Tibial nerve (tissue), 4 donors: ENCODE results near the gene AEBP2. TPM values are rescaled to one million over a fixed set of nuclear protein-coding genes. Genes with fewer than 3 reads are reported as not detected.

Source experiments
- DNase-seq, 2 donors: peaks; one replicate each; pipeline ENCODE4 v3.0.0-alpha.2; 2019; ENCODE audit warnings: low spot score in 2 of 2
- H3K27ac ChIP-seq, 4 donors: fragments of 200-600 bp; sonication (generic) in 3 of 4; one replicate each; pipeline ENCODE4 v1.5.1; 2017 to 2019; ENCODE audit warnings: mild to moderate bottlenecking in 1 of 4
- H3K27me3 ChIP-seq, 2 donors: fragments of 200-600 bp; sonication (generic) in 1 of 2; one replicate each; pipeline versions ENCODE4 v1.5.1 to v1.6.0; 2017 to 2019
- H3K36me3 ChIP-seq, 3 donors: fragments of 200-600 bp; sonication (generic); one replicate each; pipeline ENCODE4 v1.5.1; 2018 to 2019
- H3K4me1 ChIP-seq, 4 donors: fragments of 200-600 bp; sonication (generic) in 3 of 4; one replicate each; pipeline ENCODE4 v1.5.1; 2017 to 2019
- H3K4me3 ChIP-seq, 4 donors: fragments of 200-600 bp; sonication (generic) in 3 of 4; one replicate each; pipeline ENCODE4 v1.5.1; 2017 to 2019; ENCODE audit warnings: mild to moderate bottlenecking in 1 of 4, moderate library complexity in 1 of 4
- H3K9me3 ChIP-seq, 4 donors: fragments of 200-600 bp; sonication (generic) in 3 of 4; one replicate each; pipeline ENCODE4 v1.5.1; 2017 to 2019
- CTCF ChIP-seq, 5 experiments: fragments of 200-600 bp in 3 of 5; fragments of 450-650 bp in 2 of 5; sonication (generic) in 3 of 5; IDR thresholded peaks; one replicate each; pipeline ENCODE4 v1.5.1; 2016 to 2019; ENCODE audit warnings: antibody characterized with exemption in 5 of 5, mild to moderate bottlenecking in 3 of 5, moderate library complexity in 2 of 5
- EP300 ChIP-seq, 2 donors: sonication (generic); formaldehyde crosslinking; IDR thresholded peaks; one replicate each; pipeline ENCODE4 v1.6.1; 2017; ENCODE audit warnings: antibody characterized with exemption in 2 of 2, mild to moderate bottlenecking in 1 of 2
- POLR2A ChIP-seq, 2 donors: fragments of 450-650 bp; IDR thresholded peaks; one replicate each; pipeline ENCODE4 v1.6.1; 2017; ENCODE audit warnings: antibody characterized with exemption in 2 of 2, mild to moderate bottlenecking in 2 of 2, moderate library complexity in 2 of 2
- WGBS, 2 donors: methylation state at CpG; one replicate each; pipeline ENCODE4 v1.1.5; 2018; 5-methylcytosine and 5-hydroxymethylcytosine counted together
- total RNA-seq, 4 donors: library from RNA; depleted of rRNA; stranded (reverse); fragments of >200 nt; gene quantifications; one replicate each; pipeline ENCODE4 v1.1.0, GENCODE V29; 2016

AEBP2 gene
- total RNA-seq, 4 donors from 2014 or later = 35.7 to 55.9 (median 45.7) TPM

GRCh38 chr12:19443585-19443984 lies 4.3 kb downstream of the AEBP2 start:
- DNase-seq = no peak
- Histone ChIP-seq H3K9me3 (no peaks in the 10 kb centered on the region), H3K4me3 (no peak overlapping the region), H3K27me3 (no peaks in the 10 kb centered on the region), H3K4me1 (peaks cover 0 to 48% (median 6%) of the 10 kb centered on the region in 4 donors), H3K36me3 (peaks cover 0 to 8% (median 0%) of the 10 kb centered on the region in 3 donors), H3K27ac (no peak overlapping the region)
- WGBS, 2 donors = 89 to 95% methylated on average over 4 of the region's 4 CpGs
- TF ChIP-seq POLR2A (IDR thresholded peaks at IDR 0.05) (no peak), EP300 (IDR thresholded peaks at IDR 0.05) (no peak), CTCF (IDR thresholded peaks at IDR 0.05) (no peak)

- DNase-seq = no peak
- 50 to 51% methylated on average over 3 of the region's 3 CpGs for WGBS, 2 donors
- Histone ChIP-seq H3K4me3 (no peak overlapping the region), H3K36me3 (peaks cover 0 to 8% (median 0%) of the 10 kb centered on the region in 3 donors), H3K27ac (no peak overlapping the region), H3K27me3 (no peaks in the 10 kb centered on the region), H3K4me1 (peaks cover 0 to 53% (median 8%) of the 10 kb centered on the region in 4 donors), H3K9me3 (no peaks in the 10 kb centered on the region)
- TF ChIP-seq CTCF (IDR thresholded peaks at IDR 0.05) (no peak), POLR2A (IDR thresholded peaks at IDR 0.05) (no peak), EP300 (IDR thresholded peaks at IDR 0.05) (no peak)
These were observed 4.8 kb downstream of the AEBP2 start for GRCh38 chr12:19444097-19444496.

- WGBS, 2 donors = 66 to 70% methylated on average over 8 of the region's 8 CpGs
- DNase-seq = no peak
- Histone ChIP-seq H3K27me3 (no peaks in the 10 kb centered on the region), H3K9me3 (no peaks in the 10 kb centered on the region), H3K27ac (no peak overlapping the region), H3K36me3 (peaks cover 0 to 8% (median 0%) of the 10 kb centered on the region in 3 donors), H3K4me1 (peaks cover 0 to 67% (median 18%) of the 10 kb centered on the region in 4 donors), H3K4me3 (no peak overlapping the region)
- TF ChIP-seq POLR2A (IDR thresholded peaks at IDR 0.05) = no peak
- TF ChIP-seq CTCF (IDR thresholded peaks at IDR 0.05) = no peak
These were observed 8.1 kb downstream of the AEBP2 start for GRCh38 chr12:19447386-19447785.

GRCh38 chr12:19449814-19450213 lies 10.5 kb downstream of the AEBP2 start:
- peaks cover 0 to 61% (median 15%) of the 10 kb centered on the region in 4 donors for H3K4me1 ChIP-seq
- no peaks in the 10 kb centered on the region for H3K9me3 ChIP-seq
- H3K27me3 ChIP-seq = no peaks in the 10 kb centered on the region
- WGBS, 2 donors = 59 to 61% methylated on average over 4 of the region's 4 CpGs
- DNase-seq = no peak
- H3K36me3 ChIP-seq = peaks cover 0 to 4% (median 0%) of the 10 kb centered on the region in 3 donors
- no peak overlapping the region for H3K4me3 ChIP-seq
- H3K27ac ChIP-seq = peak overlapping the region in 1 of 4 donors; percentile 47
- TF ChIP-seq EP300 (IDR thresholded peaks at IDR 0.05) (no peak), POLR2A (IDR thresholded peaks at IDR 0.05) (no peak), CTCF (IDR thresholded peaks at IDR 0.05) (no peak)

- no peaks in the 10 kb centered on the region for H3K9me3 ChIP-seq
- no peak for DNase-seq
- peak overlapping the region in 1 of 4 donors; percentile 47 for H3K27ac ChIP-seq
- peaks cover 0 to 4% (median 0%) of the 10 kb centered on the region in 3 donors for H3K36me3 ChIP-seq
- no peak overlapping the region for H3K4me3 ChIP-seq
- peaks cover 0 to 67% (median 15%) of the 10 kb centered on the region in 4 donors for H3K4me1 ChIP-seq
- no peak for TF ChIP-seq CTCF (IDR thresholded peaks at IDR 0.05)
- TF ChIP-seq EP300 (IDR thresholded peaks at IDR 0.05) = no peak
- TF ChIP-seq POLR2A (IDR thresholded peaks at IDR 0.05) = no peak
- no peaks in the 10 kb centered on the region for H3K27me3 ChIP-seq
- WGBS, 2 donors = 65 to 71% methylated on average over 4 of the region's 4 CpGs
These were observed 11.1 kb downstream of the AEBP2 start for GRCh38 chr12:19450362-19450761.
